ENCODE results near the gene CHST6.
"Not testable (repeated sequence)": the region's sequence is repeated elsewhere in the genome, so short reads cannot be mapped to it uniquely, and the experiment has no call there.

- TF ChIP-seq POLR2A (IDR thresholded peaks at IDR 0.05), result not testable (repeated sequence)
- TF ChIP-seq, protein P1, sequence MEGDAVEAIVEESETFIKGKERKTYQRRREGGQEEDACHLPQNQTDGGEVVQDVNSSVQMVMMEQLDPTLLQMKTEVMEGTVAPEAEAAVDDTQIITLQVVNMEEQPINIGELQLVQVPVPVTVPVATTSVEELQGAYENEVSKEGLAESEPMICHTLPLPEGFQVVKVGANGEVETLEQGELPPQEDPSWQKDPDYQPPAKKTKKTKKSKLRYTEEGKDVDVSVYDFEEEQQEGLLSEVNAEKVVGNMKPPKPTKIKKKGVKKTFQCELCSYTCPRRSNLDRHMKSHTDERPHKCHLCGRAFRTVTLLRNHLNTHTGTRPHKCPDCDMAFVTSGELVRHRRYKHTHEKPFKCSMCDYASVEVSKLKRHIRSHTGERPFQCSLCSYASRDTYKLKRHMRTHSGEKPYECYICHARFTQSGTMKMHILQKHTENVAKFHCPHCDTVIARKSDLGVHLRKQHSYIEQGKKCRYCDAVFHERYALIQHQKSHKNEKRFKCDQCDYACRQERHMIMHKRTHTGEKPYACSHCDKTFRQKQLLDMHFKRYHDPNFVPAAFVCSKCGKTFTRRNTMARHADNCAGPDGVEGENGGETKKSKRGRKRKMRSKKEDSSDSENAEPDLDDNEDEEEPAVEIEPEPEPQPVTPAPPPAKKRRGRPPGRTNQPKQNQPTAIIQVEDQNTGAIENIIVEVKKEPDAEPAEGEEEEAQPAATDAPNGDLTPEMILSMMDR (IDR thresholded peaks at IDR 0.05), result not testable (repeated sequence)
Observed at GRCh38 chr16:75501820-75502219, 6.6 kb upstream of the CHST6 start.
